ENCODE measurements around the gene PROSER3.
"Not testable (repeated sequence)": the region's sequence is repeated elsewhere in the genome, so short reads cannot be mapped to it uniquely, and the experiment has no call there.

The PROSER3 gene

GRCh38 chr19:35755131-35755549 is 2.8 kb upstream of the PROSER3 start:
- DNase-seq, result no peak

- DNase-seq, result peak; percentile 61
Measured at GRCh38 chr19:35755550-35756376, 2.2 kb upstream of the PROSER3 start.

GRCh38 chr19:35756377-35757230 is 1.4 kb upstream of the PROSER3 start, which contains the start of gene HSPB6:
Gene HSPB6 (minus strand): TSS chr19:35757029. CDS start chr19:35757008, 21 bp downstream.
- no peak for DNase-seq

- no peak for DNase-seq
Measured at GRCh38 chr19:35757231-35757748, 686 bp upstream of the PROSER3 start.

GRCh38 chr19:35759697-35760096 is 1.7 kb downstream of the PROSER3 start:
- no peak for DNase-seq

- DNase-seq, result no peak
Measured at GRCh38 chr19:35760711-35761349, 2.9 kb downstream of the PROSER3 start.

- no peak for DNase-seq
Measured at GRCh38 chr19:35764432-35765315, 6.7 kb downstream of the PROSER3 start.

- DNase-seq, result no peak
Measured at GRCh38 chr19:35766571-35767104, 8.7 kb downstream of the PROSER3 start.

GRCh38 chr19:35767288-35768081 is 9.5 kb downstream of the PROSER3 start:
- no peak for DNase-seq

GRCh38 chr19:35768082-35768421 is 10.1 kb downstream of the PROSER3 start:
- DNase-seq, result no peak

GRCh38 chr19:35772362-35772761 is 14.4 kb downstream of the PROSER3 start:
- DNase-seq, result not testable (repeated sequence)

- DNase-seq, result no peak
Measured at GRCh38 chr19:35773020-35773806, 15.2 kb downstream of the PROSER3 start.

- no peak for DNase-seq
Measured at GRCh38 chr19:35774274-35775045, 16.5 kb downstream of the PROSER3 start.

GRCh38 chr19:35775046-35775297 is 17.0 kb downstream of the PROSER3 start:
- no peak for DNase-seq

- peak; percentile 97 for DNase-seq
Measured at GRCh38 chr19:35775298-35776101, 17.5 kb downstream of the PROSER3 start, which contains the start of gene ARHGAP33. Gene ARHGAP33 (plus strand): TSS chr19:35775564. CDS start chr19:35775659, 95 bp downstream.

- no peak for DNase-seq
Measured at GRCh38 chr19:35776102-35776788, 18.3 kb downstream of the PROSER3 start.

GRCh38 chr19:35777086-35777841 is 19.3 kb downstream of the PROSER3 start:
- DNase-seq, result no peak

All from central memory CD4-positive, alpha-beta T cell (primary cell).